K562 treated with DMSO at 1 percent for 4 hours (cell line): Measurements from ENCODE around the gene FKBP1A. TPM values are rescaled to one million over a fixed set of nuclear protein-coding genes. Genes with fewer than 3 reads are reported as not detected.

Source experiments
- total RNA-seq: library from RNA; unstranded; fragments of 300-600 nt; gene quantifications from 2 replicates; pipeline ENCODE4 v1.2.3, GENCODE V29; 2022; ENCODE audit not compliant: insufficient read depth

Gene FKBP1A
- 195 and 216 TPM in 2 replicates for total RNA-seq

DNA sequence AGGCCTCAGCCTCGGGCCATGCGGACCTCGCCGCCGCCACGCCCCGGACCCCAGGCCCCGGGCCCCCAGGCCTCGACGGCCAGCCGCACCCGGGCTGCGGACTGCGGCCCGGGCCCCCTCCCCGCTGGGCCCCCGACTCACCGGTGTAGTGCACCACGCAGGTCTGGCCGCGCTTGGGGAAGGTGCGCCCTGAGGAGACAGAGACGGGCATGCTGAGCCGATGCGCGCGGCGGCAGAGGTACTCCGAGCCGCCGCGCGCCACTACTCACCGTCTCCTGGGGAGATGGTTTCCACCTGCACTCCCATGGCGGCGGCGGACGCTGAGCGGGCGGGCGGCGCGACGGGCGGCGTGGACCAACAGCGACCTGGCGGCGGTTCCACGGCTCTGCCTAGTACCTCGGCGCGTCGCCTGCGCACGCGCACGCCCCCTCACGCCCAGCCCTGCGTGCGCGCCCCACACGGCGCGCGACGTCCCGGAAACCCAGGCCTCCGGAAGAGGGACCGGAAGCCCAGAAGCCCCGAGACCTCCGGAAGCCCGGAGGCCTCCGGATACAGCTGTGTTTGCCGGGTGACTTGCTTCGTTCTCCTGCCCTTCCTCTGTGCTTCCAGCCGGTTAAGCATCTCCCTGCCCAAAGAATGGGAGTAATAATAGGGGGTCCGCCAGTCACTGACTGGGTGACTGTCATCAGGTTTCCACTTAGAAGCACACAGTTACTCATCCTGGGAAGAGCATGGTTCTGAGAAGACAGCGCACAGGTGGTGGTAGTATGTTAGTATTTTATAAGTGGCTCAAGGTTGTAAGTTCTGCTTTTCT is at the start of gene FKBP1A:
Gene FKBP1A, minus strand, starts transcription at position 362 of the 814 bp plus-strand sequence. Its CDS starts 56 bp downstream, at position 306.

GRCh38 chr20:1328680-1329330 is 64.0 kb downstream of the FKBP1A start, which contains the start of gene SDCBP2:
Gene SDCBP2 (minus strand): TSS chr20:1329139. CDS start chr20:1320416, 8,723 bp downstream.

Other genes with a start within 250 kb of the FKBP1A start
- 6.3 and 12.3 TPM in 2 replicates for gene TMEM74B, start 208.1 kb downstream of the FKBP1A start, total RNA-seq
- gene C20orf202, start 189.6 kb downstream of the FKBP1A start, total RNA-seq = 0.41 TPM in 1 of 2 replicates, not detected in the other
- not detected in 2 replicates for gene RAD21L1, start 167.0 kb downstream of the FKBP1A start, total RNA-seq
- 0.76 and 1.6 TPM in 2 replicates for gene SNPH, start 126.8 kb downstream of the FKBP1A start, total RNA-seq
- 1.7 and 2.4 TPM in 2 replicates for gene SDCBP2, start 63.9 kb downstream of the FKBP1A start, total RNA-seq
- 50.1 and 66.8 TPM in 2 replicates for gene NSFL1C, start 73.8 kb upstream of the FKBP1A start, total RNA-seq
- 0.47 and 1.1 TPM in 2 replicates for gene SIRPB2, start 98.4 kb upstream of the FKBP1A start, total RNA-seq
- not detected in 2 replicates for gene SIRPD, start 164.7 kb upstream of the FKBP1A start, total RNA-seq
- not detected in 2 replicates for gene SIRPB1, start 227.0 kb upstream of the FKBP1A start, total RNA-seq